ENCODE data around the gene PDCD1.

- TF ChIP-seq, protein P1, sequence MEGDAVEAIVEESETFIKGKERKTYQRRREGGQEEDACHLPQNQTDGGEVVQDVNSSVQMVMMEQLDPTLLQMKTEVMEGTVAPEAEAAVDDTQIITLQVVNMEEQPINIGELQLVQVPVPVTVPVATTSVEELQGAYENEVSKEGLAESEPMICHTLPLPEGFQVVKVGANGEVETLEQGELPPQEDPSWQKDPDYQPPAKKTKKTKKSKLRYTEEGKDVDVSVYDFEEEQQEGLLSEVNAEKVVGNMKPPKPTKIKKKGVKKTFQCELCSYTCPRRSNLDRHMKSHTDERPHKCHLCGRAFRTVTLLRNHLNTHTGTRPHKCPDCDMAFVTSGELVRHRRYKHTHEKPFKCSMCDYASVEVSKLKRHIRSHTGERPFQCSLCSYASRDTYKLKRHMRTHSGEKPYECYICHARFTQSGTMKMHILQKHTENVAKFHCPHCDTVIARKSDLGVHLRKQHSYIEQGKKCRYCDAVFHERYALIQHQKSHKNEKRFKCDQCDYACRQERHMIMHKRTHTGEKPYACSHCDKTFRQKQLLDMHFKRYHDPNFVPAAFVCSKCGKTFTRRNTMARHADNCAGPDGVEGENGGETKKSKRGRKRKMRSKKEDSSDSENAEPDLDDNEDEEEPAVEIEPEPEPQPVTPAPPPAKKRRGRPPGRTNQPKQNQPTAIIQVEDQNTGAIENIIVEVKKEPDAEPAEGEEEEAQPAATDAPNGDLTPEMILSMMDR (conservative IDR thresholded peaks at IDR 0.05; ENCODE audit: low read length): no peak
- no peak for TF ChIP-seq EZH2phosphoT487 (IDR thresholded peaks at IDR 0.05; ENCODE audit: borderline replicate concordance)
Measured at GRCh38 chr2:241873081-241873802, 14.5 kb upstream of the PDCD1 start.

Measured in Loucy (cell line).